Stimulated activated CD8-positive, alpha-beta memory T cell treated with anti-CD3 and anti-CD28 coated beads, Interleukin-15, amount 100 ng/mL, for 24 hours (primary cell): Measurements from ENCODE around the gene KCTD11.
A peak's percentile ranks its signal among the peaks of the same experiment; 100 is the strongest.

Source experiments
- DNase-seq: peaks from one replicate; pipeline ENCODE4 v3.0.0-alpha.2; 2020; ENCODE audit warnings: low read depth

The KCTD11 gene

GRCh38 chr17:7379134-7379533, 27.2 kb downstream of the KCTD11 start:
- DNase-seq, result no peak

GRCh38 chr17:7380321-7380720, 28.4 kb downstream of the KCTD11 start:
- no peak for DNase-seq

- no peak for DNase-seq
These were observed 29.1 kb downstream of the KCTD11 start, which contains the start of gene TNK1 for GRCh38 chr17:7380855-7381683. Gene TNK1, plus strand, starts transcription at chr17:7381089. Its CDS starts 1,838 bp downstream, at chr17:7382927.

- DNase-seq, result no peak
These were observed 30.9 kb downstream of the KCTD11 start for GRCh38 chr17:7382901-7383300.

- DNase-seq, result no peak
These were observed 31.4 kb downstream of the KCTD11 start for GRCh38 chr17:7383371-7383741.

GRCh38 chr17:7383742-7384488, 32.0 kb downstream of the KCTD11 start:
- DNase-seq, result peak; percentile 42

GRCh38 chr17:7384489-7385081, 32.6 kb downstream of the KCTD11 start:
- no peak for DNase-seq

- no peak for DNase-seq
These were observed 36.9 kb downstream of the KCTD11 start for GRCh38 chr17:7388856-7389255.

GRCh38 chr17:7389924-7390910, 38.3 kb downstream of the KCTD11 start:
- no peak for DNase-seq

GRCh38 chr17:7391307-7391706, 39.3 kb downstream of the KCTD11 start:
- no peak for DNase-seq

GRCh38 chr17:7392696-7393612, 41.0 kb downstream of the KCTD11 start:
- DNase-seq, result no peak

- DNase-seq, result no peak
These were observed 41.9 kb downstream of the KCTD11 start for GRCh38 chr17:7393613-7394451.

- peak; percentile 76 for DNase-seq
These were observed 42.7 kb downstream of the KCTD11 start, which contains the start of gene PLSCR3 for GRCh38 chr17:7394452-7395191. Gene PLSCR3, minus strand, starts transcription at chr17:7394525. Its CDS starts 415 bp downstream, at chr17:7394110.

- DNase-seq, result no peak
These were observed 44.2 kb downstream of the KCTD11 start for GRCh38 chr17:7396147-7396546.

- no peak for DNase-seq
These were observed 46.6 kb downstream of the KCTD11 start for GRCh38 chr17:7398612-7399011.

GRCh38 chr17:7403043-7403726, 51.2 kb downstream of the KCTD11 start:
- DNase-seq, result no peak

- DNase-seq, result no peak
These were observed 51.7 kb downstream of the KCTD11 start for GRCh38 chr17:7403727-7403976.

GRCh38 chr17:7403977-7404736, 52.2 kb downstream of the KCTD11 start, which contains the start of gene TMEM256:
Gene TMEM256, minus strand, starts transcription at chr17:7404097. Its CDS starts 13 bp downstream, at chr17:7404084.
- DNase-seq, result peak; percentile 82
